Measurements from ENCODE around the gene FYCO1. TPM values are rescaled to one million over a fixed set of nuclear protein-coding genes. Genes with fewer than 3 reads are reported as not detected.

The FYCO1 gene
- total and polyA plus RNA-seq, 9 of the 15 experiments (the other 6 are each of a cell fraction or from before 2014, with no cell fraction given) = 2.1 to 13.8 (median 7.4) TPM

DNA sequence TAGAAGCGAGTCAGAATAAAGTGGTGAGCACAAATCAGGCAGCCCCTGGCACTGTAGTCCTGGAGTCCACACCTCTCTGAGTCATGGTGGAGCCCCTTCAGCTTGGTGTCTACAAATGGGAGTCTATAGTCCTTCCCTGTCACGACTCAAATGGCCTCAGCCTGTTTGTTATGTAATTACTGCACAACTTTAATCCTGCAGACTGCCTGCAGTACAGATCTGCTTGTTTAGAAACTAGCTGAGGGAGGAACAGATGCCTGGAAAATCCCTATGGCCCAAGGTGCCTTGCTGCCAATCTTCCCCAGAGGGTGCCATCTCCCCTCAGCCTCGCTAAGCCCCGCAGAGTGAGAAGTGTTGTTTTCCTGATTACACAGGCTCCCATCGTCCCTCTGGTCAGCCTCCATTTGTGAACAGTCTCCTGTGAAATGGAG is 56.3 kb downstream of the FYCO1 start (continued):
- TF ChIP-seq, protein P1, sequence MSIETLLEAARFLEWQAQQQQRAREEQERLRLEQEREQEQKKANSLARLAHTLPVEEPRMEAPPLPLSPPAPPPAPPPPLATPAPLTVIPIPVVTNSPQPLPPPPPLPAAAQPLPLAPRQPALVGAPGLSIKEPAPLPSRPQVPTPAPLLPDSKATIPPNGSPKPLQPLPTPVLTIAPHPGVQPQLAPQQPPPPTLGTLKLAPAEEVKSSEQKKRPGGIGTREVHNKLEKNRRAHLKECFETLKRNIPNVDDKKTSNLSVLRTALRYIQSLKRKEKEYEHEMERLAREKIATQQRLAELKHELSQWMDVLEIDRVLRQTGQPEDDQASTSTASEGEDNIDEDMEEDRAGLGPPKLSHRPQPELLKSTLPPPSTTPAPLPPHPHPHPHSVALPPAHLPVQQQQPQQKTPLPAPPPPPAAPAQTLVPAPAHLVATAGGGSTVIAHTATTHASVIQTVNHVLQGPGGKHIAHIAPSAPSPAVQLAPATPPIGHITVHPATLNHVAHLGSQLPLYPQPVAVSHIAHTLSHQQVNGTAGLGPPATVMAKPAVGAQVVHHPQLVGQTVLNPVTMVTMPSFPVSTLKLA (conservative IDR thresholded peaks at IDR 0.05) = no peak
- TF ChIP-seq, protein P2, sequence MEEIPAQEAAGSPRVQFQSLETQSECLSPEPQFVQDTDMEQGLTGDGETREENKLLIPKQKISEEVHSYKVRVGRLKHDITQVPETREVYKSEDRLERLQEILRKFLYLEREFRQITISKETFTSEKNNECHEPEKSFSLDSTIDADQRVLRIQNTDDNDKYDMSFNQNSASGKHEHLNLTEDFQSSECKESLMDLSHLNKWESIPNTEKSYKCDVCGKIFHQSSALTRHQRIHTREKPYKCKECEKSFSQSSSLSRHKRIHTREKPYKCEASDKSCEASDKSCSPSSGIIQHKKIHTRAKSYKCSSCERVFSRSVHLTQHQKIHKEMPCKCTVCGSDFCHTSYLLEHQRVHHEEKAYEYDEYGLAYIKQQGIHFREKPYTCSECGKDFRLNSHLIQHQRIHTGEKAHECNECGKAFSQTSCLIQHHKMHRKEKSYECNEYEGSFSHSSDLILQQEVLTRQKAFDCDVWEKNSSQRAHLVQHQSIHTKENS (CRISPR knock-in tag; IDR thresholded peaks at IDR 0.05) = no peak
- TF ChIP-seq ELF2 (CRISPR knock-in tag; IDR thresholded peaks at IDR 0.05) (no peak), RFX7 (CRISPR knock-in tag; IDR thresholded peaks at IDR 0.05) (no peak)

DNA sequence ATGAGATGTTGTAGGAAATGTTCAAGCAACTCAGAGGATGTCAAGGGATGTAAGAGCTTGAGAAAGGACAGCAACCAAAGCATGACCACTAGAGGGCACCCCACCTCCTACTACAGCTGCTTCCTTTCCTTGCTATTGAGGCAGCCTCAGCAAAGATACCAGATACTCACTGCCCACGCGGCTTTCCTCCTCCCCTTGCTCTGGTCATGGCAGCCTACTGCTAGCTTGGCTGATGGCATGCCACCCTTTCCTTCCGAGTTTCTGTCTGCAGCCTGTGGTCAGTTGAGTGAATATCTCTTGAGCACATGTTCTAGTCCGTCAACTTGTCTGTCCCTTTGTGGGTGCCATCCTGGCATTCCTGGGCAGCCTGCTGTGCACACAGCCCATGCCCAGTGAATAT is 56.8 kb downstream of the FYCO1 start:
- DNase-seq (ENCODE audit: extremely low read depth in 1 of 4, low spot score in 3 of 4) (peak; percentile 74 to 89 (median 79)), ATAC-seq (peak; percentile 94), FAIRE-seq (peak; percentile 94)
- Histone ChIP-seq H3K36me3 (ENCODE audit: control insufficient read depth, insufficient read depth, low read length) (peaks cover 52% of the 10 kb centered on the region), H3K4me3 (no peak overlapping the region), H3K9me3 (replicated peaks; ENCODE audit: control insufficient read depth, insufficient read depth, low read depth, low read length) (no peaks in the 10 kb centered on the region), H3K9ac (ENCODE audit: insufficient read depth in 1 of 2, low read depth in 2 of 2, low read length in 2 of 2) (no peak overlapping the region), H3K27me3 (ENCODE audit: control insufficient read depth in 2 of 2, insufficient read depth in 2 of 2, low read length in 2 of 2) (no peaks in the 10 kb centered on the region), H3K4me2 (ENCODE audit: insufficient read depth, low read length) (no peak overlapping the region), H3K27ac (ENCODE audit: extremely low read depth, low read depth, low read length) (no peak overlapping the region), H3K9me1 (ENCODE audit: control insufficient read depth, insufficient read depth, low read length) (no peaks in the 10 kb centered on the region), H3K4me1 (replicated peaks in 1 of 2; ENCODE audit: control insufficient read depth in 2 of 2, insufficient read depth in 2 of 2, low read length in 2 of 2) (peaks cover 4 to 6% of the 10 kb centered on the region in 2 experiments; a peak in 1 of 5 replicates), H4K20me1 (replicated peaks; ENCODE audit: control insufficient read depth, insufficient read depth, low read length) (no peaks in the 10 kb centered on the region), H3K79me2 (ENCODE audit: control insufficient read depth, insufficient read depth, low read length) (no peaks in the 10 kb centered on the region), H2AFZ (ENCODE audit: low read depth, low read length) (no peak overlapping the region)
- no TSS peak for BruUV-seq (replicated peaks)
- POLR2A ChIA-PET = interaction anchor here (0.6 to 1.6 kb wide), 5 partner anchors 8 to 171 kb away, joined by 3 to 5 read pairs (median 5); no protein-coding TSS in a partner anchor
- 25% methylated on average over 4 of the region's 4 CpGs for WGBS (ENCODE audit: insufficient coverage, low coverage, missing lambda C conversion rate)
- CTCF ChIA-PET (ENCODE audit: low intra/inter-chr PET ratio) = interaction anchor here (1.4 to 7.6 kb wide), 3 partner anchors 141 to 901 kb away, joined by 4 to 123 read pairs (median 4); no protein-coding TSS in a partner anchor
- intact Hi-C loops (cut with micrococcal nuclease) = loop anchor here (1.0 to 10.0 kb wide), 2 partner anchors 140 to 904 kb away; no protein-coding TSS in a partner anchor
- in situ Hi-C loops (cut with MboI) = no loop called here
- TF ChIP-seq, protein P3, sequence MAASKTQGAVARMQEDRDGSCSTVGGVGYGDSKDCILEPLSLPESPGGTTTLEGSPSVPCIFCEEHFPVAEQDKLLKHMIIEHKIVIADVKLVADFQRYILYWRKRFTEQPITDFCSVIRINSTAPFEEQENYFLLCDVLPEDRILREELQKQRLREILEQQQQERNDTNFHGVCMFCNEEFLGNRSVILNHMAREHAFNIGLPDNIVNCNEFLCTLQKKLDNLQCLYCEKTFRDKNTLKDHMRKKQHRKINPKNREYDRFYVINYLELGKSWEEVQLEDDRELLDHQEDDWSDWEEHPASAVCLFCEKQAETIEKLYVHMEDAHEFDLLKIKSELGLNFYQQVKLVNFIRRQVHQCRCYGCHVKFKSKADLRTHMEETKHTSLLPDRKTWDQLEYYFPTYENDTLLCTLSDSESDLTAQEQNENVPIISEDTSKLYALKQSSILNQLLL (CRISPR knock-in tag; IDR thresholded peaks at IDR 0.05; ENCODE audit: borderline replicate concordance) = no peak
- TF ChIP-seq SMARCC2 (IDR thresholded peaks at IDR 0.05; ENCODE audit: low read depth) (no peak), TARDBP (IDR thresholded peaks at IDR 0.05) (no peak), MYC (IDR thresholded peaks at IDR 0.05; ENCODE audit: low read depth, low read length) (0 out of 2 replicates have a peak, but pooled peaks have one; percentile 47), MYC (CRISPR knock-in tag; IDR thresholded peaks at IDR 0.05; ENCODE audit: borderline replicate concordance, low read depth) (no peak), HDAC3 (IDR thresholded peaks at IDR 0.05; ENCODE audit: borderline replicate concordance, partially characterized antibody) (no peak), ZNF133 (CRISPR knock-in tag; IDR thresholded peaks at IDR 0.05) (no peak), POLR2B (IDR thresholded peaks at IDR 0.05; ENCODE audit: low read depth, partially characterized antibody) (no peak), PHB2 (IDR thresholded peaks at IDR 0.05; ENCODE audit: low read depth) (no peak), ZSCAN32 (CRISPR knock-in tag; IDR thresholded peaks at IDR 0.05) (no peak), ZNF184 (CRISPR knock-in tag; IDR thresholded peaks at IDR 0.05) (no peak)
- TF ChIP-seq, protein P4, sequence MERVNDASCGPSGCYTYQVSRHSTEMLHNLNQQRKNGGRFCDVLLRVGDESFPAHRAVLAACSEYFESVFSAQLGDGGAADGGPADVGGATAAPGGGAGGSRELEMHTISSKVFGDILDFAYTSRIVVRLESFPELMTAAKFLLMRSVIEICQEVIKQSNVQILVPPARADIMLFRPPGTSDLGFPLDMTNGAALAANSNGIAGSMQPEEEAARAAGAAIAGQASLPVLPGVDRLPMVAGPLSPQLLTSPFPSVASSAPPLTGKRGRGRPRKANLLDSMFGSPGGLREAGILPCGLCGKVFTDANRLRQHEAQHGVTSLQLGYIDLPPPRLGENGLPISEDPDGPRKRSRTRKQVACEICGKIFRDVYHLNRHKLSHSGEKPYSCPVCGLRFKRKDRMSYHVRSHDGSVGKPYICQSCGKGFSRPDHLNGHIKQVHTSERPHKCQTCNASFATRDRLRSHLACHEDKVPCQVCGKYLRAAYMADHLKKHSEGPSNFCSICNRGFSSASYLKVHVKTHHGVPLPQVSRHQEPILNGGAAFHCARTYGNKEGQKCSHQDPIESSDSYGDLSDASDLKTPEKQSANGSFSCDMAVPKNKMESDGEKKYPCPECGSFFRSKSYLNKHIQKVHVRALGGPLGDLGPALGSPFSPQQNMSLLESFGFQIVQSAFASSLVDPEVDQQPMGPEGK (CRISPR knock-in tag; IDR thresholded peaks at IDR 0.05; ENCODE audit: borderline replicate concordance) = no peak

All from K562 (cell line).